KMS-11 (cell line): ENCODE data around the gene ASCL4.
"Not testable (repeated sequence)": the region's sequence is repeated elsewhere in the genome, so short reads cannot be mapped to it uniquely, and the experiment has no call there.

ENCODE experiments used
- H2AFZ ChIP-seq: fragments of 200-600 bp; sonication (generic); 2 replicates; pipeline ENCODE4 v1.6.1; 2016; ENCODE audit warnings: antibody characterized with exemption, mixed run types, low read depth
- H3K27ac ChIP-seq: fragments of 200-600 bp; sonication (generic); 2 replicates; pipeline ENCODE4 v1.6.1; 2016; ENCODE audit warnings: mild to moderate bottlenecking, mixed run types
- H3K27me3 ChIP-seq: fragments of 200-600 bp; sonication (generic); 2 replicates; pipeline ENCODE4 v1.6.1; 2017; ENCODE audit warnings: mild to moderate bottlenecking, low read depth, mixed run types, moderate library complexity; ENCODE audit not compliant: insufficient read depth
- H3K36me3 ChIP-seq: fragments of 200-600 bp; sonication (generic); 2 replicates; pipeline ENCODE4 v1.6.1; 2017; ENCODE audit warnings: mild to moderate bottlenecking, mixed run types; ENCODE audit not compliant: insufficient read depth
- H3K4me1 ChIP-seq: fragments of 200-600 bp; sonication (generic); 2 replicates; pipeline ENCODE4 v1.6.1; 2016; ENCODE audit warnings: mild to moderate bottlenecking, low read depth, mixed run types; ENCODE audit not compliant: poor library complexity, severe bottlenecking
- H3K4me2 ChIP-seq: fragments of 200-600 bp; sonication (generic); 2 replicates; pipeline ENCODE4 v1.7.0; 2016; ENCODE audit warnings: mild to moderate bottlenecking, mixed run types
- H3K4me3 ChIP-seq: fragments of 200-600 bp; sonication (generic); IDR thresholded peaks from 2 replicates; pipeline ENCODE4 v1.6.1; 2017; ENCODE audit warnings: low read depth, low read length, mixed read lengths; ENCODE audit not compliant: insufficient read depth
- H3K79me2 ChIP-seq: fragments of 200-600 bp; sonication (generic); 2 replicates; pipeline ENCODE4 v1.6.1; 2016; ENCODE audit warnings: low read depth, mixed run types; ENCODE audit not compliant: insufficient read depth
- H3K9ac ChIP-seq: fragments of 200-600 bp; sonication (generic); 2 replicates; pipeline ENCODE4 v1.6.1; 2016; ENCODE audit warnings: mild to moderate bottlenecking, mixed run types
- H4K20me1 ChIP-seq: fragments of 200-600 bp; sonication (generic); 2 replicates; pipeline ENCODE4 v1.6.1; 2016; ENCODE audit warnings: mild to moderate bottlenecking, mixed run types; ENCODE audit not compliant: insufficient read depth
- TF ChIP-seq, protein P1 (sequence below): fragments of 200-600 bp; sonication (generic); conservative IDR thresholded peaks from 2 replicates; pipeline ENCODE4 v1.6.1; 2017; ENCODE audit warnings: low read depth, mild to moderate bottlenecking, antibody characterized with exemption, low read length, moderate library complexity, mixed read lengths

The ASCL4 gene, protein sequence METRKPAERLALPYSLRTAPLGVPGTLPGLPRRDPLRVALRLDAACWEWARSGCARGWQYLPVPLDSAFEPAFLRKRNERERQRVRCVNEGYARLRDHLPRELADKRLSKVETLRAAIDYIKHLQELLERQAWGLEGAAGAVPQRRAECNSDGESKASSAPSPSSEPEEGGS

DNA sequence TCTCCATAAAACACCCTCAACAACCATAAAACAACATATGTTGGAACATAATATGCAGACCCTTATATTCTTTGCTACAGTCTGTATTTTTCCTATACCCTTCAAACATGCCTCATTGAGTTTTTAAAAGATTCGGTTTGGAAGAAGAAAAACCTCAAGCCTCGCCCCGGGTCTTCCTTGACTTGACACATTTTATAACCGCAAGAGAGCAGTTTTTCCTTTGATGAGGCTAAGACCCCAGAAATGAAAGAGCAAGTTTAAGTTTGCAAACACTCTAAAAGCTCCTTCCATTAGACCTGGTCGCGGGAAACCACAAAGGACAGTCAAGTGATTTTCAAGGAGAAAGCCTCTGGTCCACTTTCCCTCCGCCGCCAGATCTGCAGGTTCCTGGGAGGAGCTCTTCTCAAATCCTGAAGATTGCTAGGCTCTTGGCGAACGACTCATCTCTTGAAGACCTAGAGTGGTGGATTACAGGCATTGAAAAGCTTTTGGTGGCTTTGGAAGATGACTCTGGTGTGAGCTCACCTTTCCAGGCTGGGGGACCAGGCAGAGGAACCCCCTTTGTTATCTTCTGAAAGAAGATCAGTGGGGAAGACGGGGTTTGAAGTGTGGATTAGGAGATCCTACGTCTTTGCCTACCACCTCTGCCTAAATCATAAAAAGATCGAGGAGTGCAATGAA, at the start of gene ASCL4:
ASCL4 (plus strand) TSS at position 356 of the 681 bp plus-strand sequence. CDS start 515 bp downstream, outside the sequence.
- Histone ChIP-seq H2AFZ (no peak within 1 kb of the TSS), H3K9ac (no peak within 1 kb of the TSS), H3K27ac (no peak within 1 kb of the TSS), H3K4me3 (no peak within 1 kb of the TSS), H3K4me2 (no peak within 1 kb of the TSS), H3K79me2 (no peaks in the 10 kb centered on the region), H3K27me3 (no peaks in the 10 kb centered on the region), H4K20me1 (no peaks in the 10 kb centered on the region), H3K36me3 (no peaks in the 10 kb centered on the region), H3K4me1 (peaks cover 10% of the 10 kb centered on the region)
- TF ChIP-seq, protein P1, sequence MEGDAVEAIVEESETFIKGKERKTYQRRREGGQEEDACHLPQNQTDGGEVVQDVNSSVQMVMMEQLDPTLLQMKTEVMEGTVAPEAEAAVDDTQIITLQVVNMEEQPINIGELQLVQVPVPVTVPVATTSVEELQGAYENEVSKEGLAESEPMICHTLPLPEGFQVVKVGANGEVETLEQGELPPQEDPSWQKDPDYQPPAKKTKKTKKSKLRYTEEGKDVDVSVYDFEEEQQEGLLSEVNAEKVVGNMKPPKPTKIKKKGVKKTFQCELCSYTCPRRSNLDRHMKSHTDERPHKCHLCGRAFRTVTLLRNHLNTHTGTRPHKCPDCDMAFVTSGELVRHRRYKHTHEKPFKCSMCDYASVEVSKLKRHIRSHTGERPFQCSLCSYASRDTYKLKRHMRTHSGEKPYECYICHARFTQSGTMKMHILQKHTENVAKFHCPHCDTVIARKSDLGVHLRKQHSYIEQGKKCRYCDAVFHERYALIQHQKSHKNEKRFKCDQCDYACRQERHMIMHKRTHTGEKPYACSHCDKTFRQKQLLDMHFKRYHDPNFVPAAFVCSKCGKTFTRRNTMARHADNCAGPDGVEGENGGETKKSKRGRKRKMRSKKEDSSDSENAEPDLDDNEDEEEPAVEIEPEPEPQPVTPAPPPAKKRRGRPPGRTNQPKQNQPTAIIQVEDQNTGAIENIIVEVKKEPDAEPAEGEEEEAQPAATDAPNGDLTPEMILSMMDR = no peak

DNA sequence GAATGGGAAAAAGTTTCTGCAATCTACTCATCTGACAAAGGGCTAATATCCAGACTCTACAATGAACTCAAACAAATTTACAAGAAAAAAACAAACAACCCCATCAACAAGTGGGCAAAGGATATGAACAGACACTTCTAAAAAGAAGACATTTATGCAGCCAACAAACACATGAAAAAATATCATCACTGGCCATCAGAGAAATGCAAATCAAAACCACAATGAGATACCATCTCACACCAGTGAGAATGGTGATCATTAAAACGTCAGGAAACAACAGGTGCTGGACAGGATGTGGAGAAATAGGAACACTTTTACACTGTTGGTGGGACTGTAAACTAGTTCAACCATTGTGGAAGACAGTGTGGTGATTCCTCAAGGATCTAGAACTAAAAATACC, 47.2 kb upstream of the ASCL4 start:
- H3K4me2 ChIP-seq, H3K36me3 ChIP-seq, H3K27ac ChIP-seq, H3K27me3 ChIP-seq, H4K20me1 ChIP-seq, H2AFZ ChIP-seq, H3K79me2 ChIP-seq, H3K4me1 ChIP-seq, H3K9ac ChIP-seq, H3K4me3 ChIP-seq: not testable (repeated sequence)

DNA sequence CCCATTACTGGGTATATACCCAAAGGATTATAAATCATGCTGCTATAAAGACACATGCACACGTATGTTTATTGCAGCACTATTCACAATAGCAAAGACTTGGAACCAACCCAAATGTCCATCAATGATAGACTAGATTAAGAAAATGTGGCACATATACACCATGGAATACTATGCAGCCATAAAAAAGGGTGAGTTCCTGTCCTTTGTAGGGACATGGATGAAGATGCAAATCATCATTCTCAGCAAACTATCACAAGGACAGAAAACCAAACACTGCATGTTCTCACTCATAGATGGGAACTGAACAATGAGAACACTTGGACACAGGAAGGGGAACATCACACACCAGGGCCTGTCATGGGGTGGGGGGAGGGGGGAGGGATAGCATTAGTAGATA, 46.8 kb upstream of the ASCL4 start:
- H3K27ac ChIP-seq, H3K79me2 ChIP-seq, H3K36me3 ChIP-seq, H2AFZ ChIP-seq, H3K27me3 ChIP-seq, H3K4me2 ChIP-seq, H3K9ac ChIP-seq, H3K4me1 ChIP-seq, H3K4me3 ChIP-seq, H4K20me1 ChIP-seq: not testable (repeated sequence)

DNA sequence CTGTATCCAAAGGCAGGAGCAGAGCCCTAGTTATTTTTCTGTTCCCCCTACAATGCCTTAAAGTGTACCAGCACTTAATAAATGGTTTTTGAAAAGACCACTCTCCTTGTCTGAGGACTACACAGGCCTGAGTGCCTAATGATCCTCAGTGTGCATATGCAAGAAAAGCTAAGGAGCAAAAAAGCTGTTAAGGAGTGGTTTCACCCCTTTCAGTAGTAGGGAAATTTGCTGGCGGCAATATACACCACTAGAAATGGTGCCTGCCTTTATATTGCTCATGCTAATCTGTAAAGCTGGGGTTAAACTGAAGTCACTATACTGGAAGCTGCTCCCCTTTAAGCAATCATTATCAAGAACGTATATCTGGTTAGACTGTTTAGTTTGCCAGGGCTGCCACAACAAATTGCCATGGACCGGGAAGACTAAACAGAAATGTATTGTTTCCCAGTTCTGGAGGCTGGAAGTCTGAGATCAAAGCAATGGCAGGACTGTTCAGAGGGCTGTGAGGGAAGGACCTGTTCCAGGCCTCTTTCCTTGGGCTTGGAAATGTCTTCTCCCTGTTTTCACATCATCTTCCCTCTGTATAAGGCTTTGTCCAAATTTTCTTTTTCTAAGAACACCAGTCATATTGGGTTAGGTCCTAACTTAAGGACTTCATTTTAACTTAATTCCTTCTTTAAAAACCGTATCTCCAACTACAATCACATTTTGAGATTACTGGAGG, 43.7 kb upstream of the ASCL4 start:
- Histone ChIP-seq H3K27me3 (no peaks in the 10 kb centered on the region), H3K4me3 (no peak overlapping the region), H3K9ac (no peak overlapping the region), H4K20me1 (no peaks in the 10 kb centered on the region), H3K27ac (no peak overlapping the region), H3K79me2 (no peaks in the 10 kb centered on the region), H3K4me1 (no peaks in the 10 kb centered on the region), H2AFZ (no peak overlapping the region), H3K36me3 (no peaks in the 10 kb centered on the region), H3K4me2 (no peak overlapping the region)
- TF ChIP-seq, protein P1 = no peak

DNA sequence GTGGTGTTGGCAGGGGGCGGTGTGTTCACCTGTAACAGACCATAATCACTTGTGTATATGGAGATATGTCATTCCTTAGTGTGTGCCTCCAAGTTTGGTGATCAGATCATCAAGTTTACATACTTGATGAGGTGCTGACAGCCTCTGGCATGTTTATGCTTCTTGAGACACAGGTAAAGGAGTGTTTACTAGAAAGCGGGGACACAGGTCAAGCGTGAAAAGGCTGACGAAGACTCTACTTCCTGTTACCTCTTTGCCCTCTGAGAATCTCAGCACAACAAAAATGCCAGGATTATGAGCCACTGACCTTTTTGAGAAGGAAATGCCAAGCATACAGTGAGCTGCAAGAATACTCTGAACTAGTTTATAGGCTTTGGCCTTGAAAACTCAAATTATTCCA, 43.1 kb upstream of the ASCL4 start:
- no peaks in the 10 kb centered on the region for H3K4me1 ChIP-seq
- no peaks in the 10 kb centered on the region for H3K27me3 ChIP-seq
- TF ChIP-seq, protein P1 = no peak
- no peaks in the 10 kb centered on the region for H3K36me3 ChIP-seq
- no peak overlapping the region for H3K9ac ChIP-seq
- H3K79me2 ChIP-seq = no peaks in the 10 kb centered on the region
- H2AFZ ChIP-seq = no peak overlapping the region
- H3K4me3 ChIP-seq = no peak overlapping the region
- no peak overlapping the region for H3K27ac ChIP-seq
- H3K4me2 ChIP-seq = no peak overlapping the region
- no peaks in the 10 kb centered on the region for H4K20me1 ChIP-seq
